ENCODE data around the gene ADARB1.

GRCh38 chr21:45057886-45058285 lies 16.5 kb upstream of the ADARB1 start:
- TF ChIP-seq, protein P1, sequence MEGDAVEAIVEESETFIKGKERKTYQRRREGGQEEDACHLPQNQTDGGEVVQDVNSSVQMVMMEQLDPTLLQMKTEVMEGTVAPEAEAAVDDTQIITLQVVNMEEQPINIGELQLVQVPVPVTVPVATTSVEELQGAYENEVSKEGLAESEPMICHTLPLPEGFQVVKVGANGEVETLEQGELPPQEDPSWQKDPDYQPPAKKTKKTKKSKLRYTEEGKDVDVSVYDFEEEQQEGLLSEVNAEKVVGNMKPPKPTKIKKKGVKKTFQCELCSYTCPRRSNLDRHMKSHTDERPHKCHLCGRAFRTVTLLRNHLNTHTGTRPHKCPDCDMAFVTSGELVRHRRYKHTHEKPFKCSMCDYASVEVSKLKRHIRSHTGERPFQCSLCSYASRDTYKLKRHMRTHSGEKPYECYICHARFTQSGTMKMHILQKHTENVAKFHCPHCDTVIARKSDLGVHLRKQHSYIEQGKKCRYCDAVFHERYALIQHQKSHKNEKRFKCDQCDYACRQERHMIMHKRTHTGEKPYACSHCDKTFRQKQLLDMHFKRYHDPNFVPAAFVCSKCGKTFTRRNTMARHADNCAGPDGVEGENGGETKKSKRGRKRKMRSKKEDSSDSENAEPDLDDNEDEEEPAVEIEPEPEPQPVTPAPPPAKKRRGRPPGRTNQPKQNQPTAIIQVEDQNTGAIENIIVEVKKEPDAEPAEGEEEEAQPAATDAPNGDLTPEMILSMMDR (conservative IDR thresholded peaks at IDR 0.05; ENCODE audit: low read depth in 2 of 2): no peak
- TF ChIP-seq, protein P2, sequence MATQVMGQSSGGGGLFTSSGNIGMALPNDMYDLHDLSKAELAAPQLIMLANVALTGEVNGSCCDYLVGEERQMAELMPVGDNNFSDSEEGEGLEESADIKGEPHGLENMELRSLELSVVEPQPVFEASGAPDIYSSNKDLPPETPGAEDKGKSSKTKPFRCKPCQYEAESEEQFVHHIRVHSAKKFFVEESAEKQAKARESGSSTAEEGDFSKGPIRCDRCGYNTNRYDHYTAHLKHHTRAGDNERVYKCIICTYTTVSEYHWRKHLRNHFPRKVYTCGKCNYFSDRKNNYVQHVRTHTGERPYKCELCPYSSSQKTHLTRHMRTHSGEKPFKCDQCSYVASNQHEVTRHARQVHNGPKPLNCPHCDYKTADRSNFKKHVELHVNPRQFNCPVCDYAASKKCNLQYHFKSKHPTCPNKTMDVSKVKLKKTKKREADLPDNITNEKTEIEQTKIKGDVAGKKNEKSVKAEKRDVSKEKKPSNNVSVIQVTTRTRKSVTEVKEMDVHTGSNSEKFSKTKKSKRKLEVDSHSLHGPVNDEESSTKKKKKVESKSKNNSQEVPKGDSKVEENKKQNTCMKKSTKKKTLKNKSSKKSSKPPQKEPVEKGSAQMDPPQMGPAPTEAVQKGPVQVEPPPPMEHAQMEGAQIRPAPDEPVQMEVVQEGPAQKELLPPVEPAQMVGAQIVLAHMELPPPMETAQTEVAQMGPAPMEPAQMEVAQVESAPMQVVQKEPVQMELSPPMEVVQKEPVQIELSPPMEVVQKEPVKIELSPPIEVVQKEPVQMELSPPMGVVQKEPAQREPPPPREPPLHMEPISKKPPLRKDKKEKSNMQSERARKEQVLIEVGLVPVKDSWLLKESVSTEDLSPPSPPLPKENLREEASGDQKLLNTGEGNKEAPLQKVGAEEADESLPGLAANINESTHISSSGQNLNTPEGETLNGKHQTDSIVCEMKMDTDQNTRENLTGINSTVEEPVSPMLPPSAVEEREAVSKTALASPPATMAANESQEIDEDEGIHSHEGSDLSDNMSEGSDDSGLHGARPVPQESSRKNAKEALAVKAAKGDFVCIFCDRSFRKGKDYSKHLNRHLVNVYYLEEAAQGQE (IDR thresholded peaks at IDR 0.05; ENCODE audit: unreplicated experiment): no peak
- TF ChIP-seq POLR2AphosphoS5 (IDR thresholded peaks at IDR 0.05; ENCODE audit: low read depth) (no peak), ZNF114 (CRISPR knock-in tag; IDR thresholded peaks at IDR 0.05) (no peak), EZH2phosphoT487 (IDR thresholded peaks at IDR 0.05; ENCODE audit: unreplicated experiment) (no peak), EZH2 (IDR thresholded peaks at IDR 0.05; ENCODE audit: low read depth, unreplicated experiment) (no peak), CREB1 (CRISPR knock-in tag; IDR thresholded peaks at IDR 0.05; ENCODE audit: low read depth) (no peak)
